HG03196 (cell line): ENCODE measurements around the gene ZNF784.
"Not testable (repeated sequence)": the region's sequence is repeated elsewhere in the genome, so short reads cannot be mapped to it uniquely, and the experiment has no call there.

Source experiments
- ATAC-seq: cut with Tn5 transposase; IDR thresholded peaks from one replicate; pipeline ENCODE4 v1.9.1; 2021; ENCODE audit not compliant: unreplicated experiment

The ZNF784 gene

GRCh38 chr19:55586976-55587668 lies 37.2 kb downstream of the ZNF784 start:
- ATAC-seq, result peak; percentile 75

- no peak for ATAC-seq
Measured at GRCh38 chr19:55585658-55586339, 38.6 kb downstream of the ZNF784 start.

GRCh38 chr19:55584871-55585270 lies 39.5 kb downstream of the ZNF784 start:
- ATAC-seq, result no peak

DNA sequence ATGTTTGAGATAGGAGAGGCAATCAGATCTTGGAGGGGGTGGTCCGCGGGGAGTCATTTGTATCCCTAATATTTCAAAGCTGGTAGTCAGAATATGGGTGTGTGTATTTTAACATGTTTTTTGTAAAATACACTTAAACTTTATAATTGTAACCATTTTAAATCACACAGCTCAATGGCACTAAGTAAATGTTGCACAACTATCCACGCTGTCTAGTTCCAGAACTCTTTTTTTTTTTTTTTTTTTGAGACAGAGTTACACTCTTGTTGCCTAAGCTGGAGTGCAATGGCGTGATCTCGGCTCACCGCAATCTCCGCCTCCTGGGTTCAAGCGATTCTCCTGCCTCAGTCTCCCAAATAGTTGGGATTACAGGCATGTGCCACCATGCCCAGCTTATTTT lies 40.5 kb downstream of the ZNF784 start:
- not testable (repeated sequence) for ATAC-seq

- not testable (repeated sequence) for ATAC-seq
Measured at GRCh38 chr19:55582284-55582683, 42.1 kb downstream of the ZNF784 start.

DNA sequence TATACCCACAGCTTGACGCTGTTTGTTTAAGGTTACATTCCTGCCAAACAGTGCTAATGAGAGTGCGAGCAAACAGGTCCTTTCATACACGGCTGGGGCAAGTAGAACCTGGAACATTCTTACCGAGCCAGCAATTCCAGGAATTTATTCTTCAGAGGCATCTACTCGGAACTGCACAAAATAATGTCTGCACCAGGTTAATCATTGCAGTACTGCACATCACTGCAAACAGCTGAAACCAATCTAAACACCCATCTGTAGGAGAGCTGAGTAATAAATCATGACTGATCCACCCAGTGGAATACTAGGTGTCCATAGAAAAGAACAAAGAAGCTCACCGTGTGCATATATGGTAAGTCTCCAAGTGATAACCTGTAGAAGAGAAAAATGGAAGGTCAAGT lies 42.5 kb downstream of the ZNF784 start:
- no peak for ATAC-seq

- no peak for ATAC-seq
Measured at GRCh38 chr19:55581145-55581822, 43.1 kb downstream of the ZNF784 start.

- no peak for ATAC-seq
Measured at GRCh38 chr19:55580628-55581144, 43.7 kb downstream of the ZNF784 start, which contains the start of gene ZNF579. Gene ZNF579 (minus strand): TSS chr19:55580848. CDS start chr19:55579639, 1,209 bp downstream.

DNA sequence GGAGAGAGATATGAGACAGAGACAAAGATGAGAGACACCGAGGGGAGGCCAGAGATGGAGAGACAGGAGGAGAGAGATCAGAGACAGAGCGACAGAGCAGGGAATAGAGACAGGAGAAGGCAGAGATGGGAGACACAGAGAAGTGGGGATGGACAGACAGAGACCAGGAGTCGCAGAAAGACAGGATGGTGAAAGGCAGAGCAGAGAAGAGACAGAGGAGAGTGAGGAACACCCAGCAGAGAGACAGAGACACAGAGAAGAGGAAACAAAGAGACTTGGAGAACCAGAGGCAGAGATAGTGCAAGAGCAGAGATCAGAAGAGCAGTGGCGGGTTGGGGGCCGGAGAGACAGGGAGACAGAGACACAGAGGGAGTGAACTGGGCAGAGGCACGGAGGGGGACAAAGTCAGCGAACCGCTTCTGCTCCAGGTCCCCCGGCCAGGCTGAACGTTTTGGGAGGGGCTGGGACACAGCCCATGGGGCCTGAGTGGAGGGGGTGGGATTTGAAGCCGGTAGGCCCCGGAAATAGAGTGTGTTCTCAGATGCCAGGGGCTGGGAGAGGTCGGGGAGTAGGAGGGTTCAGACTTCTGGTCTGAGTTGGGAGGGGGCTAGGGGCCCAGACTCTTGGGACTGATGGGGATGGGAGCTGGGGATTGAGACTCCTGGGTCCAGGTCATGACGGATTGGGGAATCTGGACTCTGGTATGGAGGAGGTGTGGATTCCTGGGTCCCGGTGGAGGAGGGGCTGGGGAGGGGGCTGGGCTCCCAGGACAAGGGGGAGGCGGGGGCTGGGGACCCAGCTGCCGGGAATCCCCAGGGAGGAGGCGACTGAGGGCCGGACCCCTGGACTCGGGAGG lies 44.4 kb downstream of the ZNF784 start:
- no peak for ATAC-seq

DNA sequence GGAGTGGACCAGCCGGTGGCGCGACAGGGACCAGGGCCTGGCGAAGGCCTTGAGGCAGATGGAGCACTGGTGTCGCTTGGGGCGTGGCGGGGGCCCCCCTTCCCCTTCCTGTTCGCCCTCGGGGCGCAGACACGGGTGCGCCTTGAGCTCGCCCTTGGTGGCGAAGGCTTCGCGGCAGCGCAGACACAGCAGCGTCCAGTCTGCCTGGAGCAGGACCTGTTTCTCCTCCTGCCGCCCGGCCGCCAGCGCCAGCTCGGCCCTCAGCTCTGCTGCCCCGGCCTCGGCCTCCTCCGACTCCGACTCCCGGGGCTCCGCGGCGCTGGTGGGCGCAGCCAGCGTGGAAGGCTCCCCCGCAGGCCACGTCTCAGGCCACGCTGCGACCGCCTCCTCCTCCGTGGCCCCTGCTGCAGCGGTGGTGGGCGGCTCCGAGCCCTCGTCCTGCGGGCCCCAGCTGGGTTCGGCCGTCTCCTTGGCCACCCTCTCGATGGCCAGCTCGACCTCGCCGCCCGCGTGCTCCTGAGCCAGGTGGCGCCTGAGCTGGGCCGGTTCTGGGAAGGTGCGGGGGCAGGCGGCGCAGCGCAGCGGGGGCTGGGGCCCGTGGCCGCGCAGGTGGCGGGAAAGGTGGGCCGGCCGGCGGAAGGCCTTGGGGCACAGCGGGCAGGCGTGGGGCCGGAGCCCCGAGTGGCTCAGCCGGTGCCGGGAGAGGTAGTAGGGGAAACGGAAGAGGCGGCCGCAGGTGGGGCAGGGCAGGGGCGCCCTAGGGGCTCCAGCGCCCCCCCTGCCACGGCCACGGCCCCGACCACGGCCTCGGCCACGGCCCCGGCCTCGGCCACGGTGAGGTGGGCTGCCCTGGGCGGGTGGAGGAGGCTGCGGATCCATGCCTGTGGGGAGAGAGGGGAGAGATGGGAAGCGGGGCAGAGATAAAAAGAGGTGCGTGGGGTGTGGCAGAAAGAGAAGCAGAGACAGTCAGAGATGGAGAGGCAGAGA lies 45.3 kb downstream of the ZNF784 start:
- no peak for ATAC-seq

GRCh38 chr19:55578031-55578760 lies 46.2 kb downstream of the ZNF784 start:
- no peak for ATAC-seq

- no peak for ATAC-seq
Measured at GRCh38 chr19:55576746-55577145, 47.6 kb downstream of the ZNF784 start.

- not testable (repeated sequence) for ATAC-seq
Measured at GRCh38 chr19:55573929-55574328, 50.4 kb downstream of the ZNF784 start.
